HG03469 (cell line): ENCODE measurements around the gene FAM174A.

Experiments used
- ATAC-seq: cut with Tn5 transposase; IDR thresholded peaks from one replicate; pipeline ENCODE4 v1.9.1; 2021; ENCODE audit warnings: mild to moderate bottlenecking, moderate library complexity, moderate number of reproducible peaks; ENCODE audit not compliant: unreplicated experiment

The FAM174A gene

DNA sequence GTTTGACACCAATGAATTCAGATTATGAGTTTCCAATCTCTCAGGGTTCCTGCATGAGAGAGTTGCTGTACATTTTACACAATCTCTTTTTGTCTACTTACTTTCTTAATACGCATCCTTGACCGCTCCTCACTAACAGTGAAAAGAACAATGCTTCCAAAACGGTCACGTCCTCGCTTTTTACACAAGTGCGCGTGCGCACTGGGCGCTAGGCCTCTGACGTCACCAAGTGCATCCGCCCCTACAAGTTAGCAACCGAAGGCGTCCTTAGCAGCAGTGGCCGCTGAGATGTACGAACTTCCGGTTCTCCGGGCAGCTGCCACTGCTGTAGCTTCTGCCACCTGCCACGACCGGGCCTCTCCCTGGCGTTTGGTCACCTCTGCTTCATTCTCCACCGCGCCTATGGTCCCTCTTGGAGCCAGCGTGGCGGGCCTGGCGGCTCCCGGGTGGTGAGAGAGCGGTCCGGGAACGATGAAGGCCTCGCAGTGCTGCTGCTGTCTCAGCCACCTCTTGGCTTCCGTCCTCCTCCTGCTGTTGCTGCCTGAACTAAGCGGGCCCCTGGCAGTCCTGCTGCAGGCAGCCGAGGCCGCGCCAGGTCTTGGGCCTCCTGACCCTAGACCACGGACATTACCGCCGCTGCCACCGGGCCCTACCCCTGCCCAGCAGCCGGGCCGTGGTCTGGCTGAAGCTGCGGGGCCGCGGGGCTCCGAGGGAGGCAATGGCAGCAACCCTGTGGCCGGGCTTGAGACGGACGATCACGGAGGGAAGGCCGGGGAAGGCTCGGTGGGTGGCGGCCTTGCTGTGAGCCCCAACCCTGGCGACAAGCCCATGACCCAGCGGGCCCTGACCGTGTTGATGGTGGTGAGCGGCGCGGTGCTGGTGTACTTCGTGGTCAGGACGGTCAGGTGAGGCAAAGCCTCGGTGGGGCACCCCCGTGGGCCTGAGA lies at the start of gene FAM174A:
Gene FAM174A (plus strand): TSS at position 315 of the 946 bp plus-strand sequence. CDS start 157 bp downstream, at position 472.
- peak; percentile 97 for ATAC-seq

DNA sequence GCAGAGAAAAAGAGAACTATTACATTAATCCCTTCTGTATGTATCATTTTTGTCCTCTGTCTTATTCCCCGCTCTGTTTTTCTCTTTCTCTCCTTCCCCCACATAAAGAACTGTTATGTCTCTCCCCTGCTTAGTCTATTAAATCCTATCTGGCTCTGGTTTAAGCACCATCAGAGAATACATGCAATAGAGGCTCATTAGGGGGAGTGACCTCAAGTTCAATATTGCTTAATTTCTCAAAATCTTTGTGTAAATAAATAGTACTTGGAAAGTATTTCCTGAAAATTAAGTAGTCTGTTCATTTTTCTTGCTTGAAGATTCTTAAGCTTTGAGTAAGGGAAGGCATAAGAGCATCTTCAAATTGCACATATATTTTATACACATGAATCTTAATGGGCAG lies 41.2 kb upstream of the FAM174A start:
- no peak for ATAC-seq

- ATAC-seq: no peak
Measured at GRCh38 chr5:100496296-100496695, 38.9 kb upstream of the FAM174A start.

DNA sequence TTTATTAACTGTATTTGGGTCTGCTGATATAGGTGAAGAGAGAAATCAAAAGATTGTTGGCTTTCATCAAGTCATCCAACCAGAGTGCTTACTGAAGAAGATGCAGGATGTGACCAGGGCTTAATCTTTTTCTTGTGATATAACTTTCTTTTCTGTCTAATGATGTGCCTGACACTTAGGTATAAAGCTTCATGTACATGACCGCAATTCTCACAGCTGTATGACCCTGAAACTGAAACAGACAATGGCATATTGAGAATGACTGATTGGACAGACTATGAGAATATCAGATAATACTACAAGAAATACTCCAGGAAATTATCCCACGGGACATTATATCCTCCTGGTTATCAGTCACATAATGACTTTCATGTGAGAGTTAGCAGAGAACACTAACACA lies 32.5 kb upstream of the FAM174A start:
- ATAC-seq: no peak

- no peak for ATAC-seq
Measured at GRCh38 chr5:100505984-100506670, 29.0 kb upstream of the FAM174A start.

GRCh38 chr5:100516285-100516684 lies 18.9 kb upstream of the FAM174A start:
- no peak for ATAC-seq

DNA sequence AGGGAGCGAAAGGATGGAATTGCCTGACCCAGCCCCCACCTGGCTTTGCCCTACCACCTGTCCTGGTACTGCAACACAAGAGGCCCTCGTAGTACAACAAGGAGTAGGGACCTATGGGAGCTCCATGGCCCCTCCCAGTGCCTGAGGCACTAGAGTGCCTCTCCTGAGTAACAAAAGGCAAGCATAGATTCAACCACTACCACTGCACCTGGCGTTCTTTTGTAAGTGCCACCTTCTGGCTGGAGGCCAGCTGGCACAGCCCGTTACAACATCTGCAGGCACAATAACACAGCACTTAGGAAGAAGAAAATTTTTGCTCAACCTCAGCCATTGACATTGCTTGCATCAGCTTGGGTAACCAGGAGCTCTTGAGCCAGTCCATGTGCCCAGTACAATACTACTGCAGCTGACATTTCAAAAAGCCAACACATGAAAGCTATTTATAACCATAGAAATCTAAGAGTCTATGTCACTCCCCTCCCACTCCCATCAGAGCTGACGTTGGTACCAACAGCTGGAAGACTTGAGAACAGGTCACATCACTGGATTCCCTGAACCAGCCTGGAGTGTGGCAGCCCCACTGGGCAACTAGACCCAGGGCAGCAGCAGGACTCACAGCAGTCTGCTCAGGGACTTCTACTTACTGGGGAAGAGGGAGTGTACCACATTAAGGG lies 17.7 kb upstream of the FAM174A start:
- no peak for ATAC-seq

DNA sequence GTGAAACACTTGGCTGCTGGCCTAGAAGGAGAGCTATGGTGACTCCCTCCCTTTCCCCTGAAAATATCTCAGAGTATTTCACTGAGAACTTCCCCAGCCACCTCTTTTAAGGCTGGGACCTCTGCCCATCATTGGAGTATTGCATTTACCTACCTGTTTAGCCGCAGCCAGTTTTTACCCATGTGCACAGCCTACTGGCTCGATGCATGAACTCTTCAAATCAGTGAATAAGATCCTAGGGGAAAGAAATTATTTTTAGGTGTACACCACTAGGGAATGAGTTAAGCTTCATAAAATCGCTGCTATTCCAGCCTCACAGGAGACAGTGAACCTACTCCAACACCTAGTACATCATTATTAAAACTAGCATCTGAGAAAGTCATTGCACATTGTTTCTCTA lies 16.8 kb upstream of the FAM174A start:
- no peak for ATAC-seq

DNA sequence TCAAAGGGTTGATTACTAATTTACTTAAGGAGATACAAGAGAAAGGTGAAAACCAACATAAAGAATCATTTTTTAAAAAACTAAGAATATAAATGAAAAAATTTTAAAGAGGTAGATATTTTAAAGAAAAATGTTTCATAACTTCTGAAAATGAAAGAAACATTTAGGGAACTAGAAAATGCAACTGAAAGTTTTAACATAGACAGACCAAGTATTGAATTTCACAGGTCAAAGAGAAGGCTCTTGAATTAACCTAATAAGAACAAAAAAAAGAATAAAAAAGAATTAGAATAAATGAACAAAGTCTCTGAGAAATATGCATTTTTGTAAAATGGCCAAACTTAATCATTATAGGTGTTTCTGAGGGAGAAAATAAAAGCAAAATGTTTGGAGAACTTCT lies 16.1 kb upstream of the FAM174A start:
- ATAC-seq: no peak

DNA sequence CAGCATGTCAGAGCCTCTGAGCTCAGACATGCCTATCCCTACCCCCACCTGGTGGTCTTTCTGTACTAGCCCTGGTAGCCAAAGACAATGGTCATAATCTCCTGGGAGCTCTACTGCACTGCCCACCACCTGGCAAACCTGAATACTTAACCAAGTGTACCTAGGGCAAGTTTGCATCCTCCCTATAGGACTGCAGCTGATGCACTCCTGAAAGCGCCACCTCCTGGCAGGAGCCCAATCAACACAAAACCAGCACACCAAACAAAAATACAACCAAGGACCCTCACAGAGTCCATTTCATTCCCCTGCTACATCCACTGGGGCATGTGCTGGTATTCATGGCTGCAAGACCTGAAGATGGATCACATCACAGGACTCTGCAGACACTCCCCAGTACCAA lies 14.8 kb upstream of the FAM174A start:
- no peak for ATAC-seq

GRCh38 chr5:100537946-100538345 lies 2.8 kb downstream of the FAM174A start:
- ATAC-seq: no peak

DNA sequence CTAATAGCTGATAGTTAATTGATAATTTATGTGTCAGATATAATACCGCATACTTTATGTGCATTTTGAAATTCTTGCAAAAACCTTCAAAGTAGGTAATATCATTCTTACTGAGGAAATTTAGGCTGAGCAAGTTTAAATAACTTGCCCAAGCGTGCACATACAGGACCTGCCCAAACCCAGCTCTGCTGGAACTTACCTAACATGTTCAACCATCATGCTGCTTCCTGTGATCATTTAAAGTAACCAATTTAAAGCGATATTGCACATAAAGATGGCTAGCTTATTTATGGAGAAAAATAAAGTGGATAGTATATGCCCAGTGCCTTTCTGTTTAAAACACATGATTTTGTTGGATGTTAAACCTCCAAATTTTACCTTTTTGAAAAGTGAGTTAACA lies 4.3 kb downstream of the FAM174A start:
- no peak for ATAC-seq

DNA sequence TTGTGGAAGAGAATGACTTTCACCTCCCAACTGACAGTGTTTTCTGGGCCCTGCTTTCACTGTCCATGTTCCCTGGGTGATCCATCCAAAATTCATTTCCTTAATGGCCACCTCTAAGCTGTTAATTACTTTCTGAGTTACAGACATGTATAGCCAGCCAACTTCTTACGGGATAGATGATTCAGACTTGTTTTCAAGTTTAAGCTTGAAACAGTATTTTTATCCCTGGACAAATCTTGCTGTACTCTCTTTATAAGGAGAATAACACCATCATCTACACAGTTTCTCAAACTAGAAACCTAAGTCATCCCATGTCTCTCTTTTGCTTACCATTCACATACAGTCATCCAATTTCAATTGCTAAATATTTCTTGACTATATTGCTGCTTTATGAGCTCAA lies 6.9 kb downstream of the FAM174A start:
- ATAC-seq: no peak

- ATAC-seq: no peak
Measured at GRCh38 chr5:100546001-100546400, 10.8 kb downstream of the FAM174A start.

DNA sequence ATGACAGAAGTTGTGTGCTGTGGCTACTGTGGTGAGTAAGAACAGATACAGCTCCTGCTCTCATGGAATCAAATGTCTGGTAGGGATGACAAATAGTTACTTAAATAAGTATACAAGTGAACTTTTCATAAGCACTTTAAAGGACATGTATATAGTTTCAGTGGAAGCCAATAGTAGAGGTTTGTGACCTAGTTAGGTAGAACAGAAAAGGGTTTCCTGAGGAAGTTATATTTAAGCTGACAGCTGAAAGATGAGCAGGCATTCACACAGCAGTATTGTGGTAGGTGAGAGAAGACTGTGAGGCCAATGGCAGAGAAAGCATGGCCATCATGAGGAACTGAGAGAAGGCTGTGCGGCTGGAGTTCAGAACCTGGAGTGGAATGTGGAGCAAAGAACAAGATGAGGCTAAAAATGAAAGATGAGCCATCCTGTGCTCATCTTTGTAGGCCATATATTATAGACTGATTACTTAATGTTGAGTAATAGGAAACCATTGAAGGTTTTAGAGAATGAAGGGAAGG lies 15.4 kb downstream of the FAM174A start:
- ATAC-seq: peak; percentile 90

GRCh38 chr5:100551183-100551582 lies 16.0 kb downstream of the FAM174A start:
- ATAC-seq: no peak

- ATAC-seq: no peak
Measured at GRCh38 chr5:100553209-100553608, 18.0 kb downstream of the FAM174A start.

GRCh38 chr5:100560860-100561259 lies 25.7 kb downstream of the FAM174A start:
- ATAC-seq: no peak

- ATAC-seq: no peak
Measured at GRCh38 chr5:100562821-100563220, 27.6 kb downstream of the FAM174A start.

DNA sequence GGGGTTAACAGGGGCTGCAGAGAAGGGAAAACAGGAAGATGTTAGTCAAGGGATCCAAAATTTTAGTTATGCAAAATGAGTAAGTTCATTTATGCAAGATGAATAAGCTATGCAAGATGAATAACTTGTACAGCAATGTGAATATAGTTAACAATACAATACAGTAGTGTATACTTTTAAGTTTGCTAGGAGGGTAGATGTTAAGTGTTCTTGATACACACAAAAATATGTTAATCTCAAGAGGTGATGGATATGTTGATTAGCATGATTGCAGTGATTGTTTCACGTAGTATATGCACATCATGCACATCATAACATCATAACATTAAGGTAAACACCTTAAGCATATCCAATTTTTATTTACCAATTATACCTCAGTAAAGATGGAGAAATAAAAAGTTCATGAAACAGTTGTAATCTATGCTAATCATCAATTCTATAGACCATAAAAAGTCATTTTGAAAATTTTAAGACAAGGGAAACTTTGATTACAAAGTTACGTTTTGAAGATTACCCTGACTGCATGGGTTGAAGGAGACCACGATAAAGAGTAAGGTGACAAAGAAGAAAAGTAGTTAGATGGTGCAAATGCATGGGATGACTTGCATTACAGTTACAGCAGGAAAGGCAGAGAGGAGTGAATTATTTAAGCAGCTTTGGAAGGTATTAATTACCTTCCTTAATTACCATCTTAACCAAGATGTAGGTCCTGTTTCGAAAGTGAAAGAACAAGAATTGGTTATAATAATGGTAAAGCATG lies 31.4 kb downstream of the FAM174A start:
- no peak for ATAC-seq

DNA sequence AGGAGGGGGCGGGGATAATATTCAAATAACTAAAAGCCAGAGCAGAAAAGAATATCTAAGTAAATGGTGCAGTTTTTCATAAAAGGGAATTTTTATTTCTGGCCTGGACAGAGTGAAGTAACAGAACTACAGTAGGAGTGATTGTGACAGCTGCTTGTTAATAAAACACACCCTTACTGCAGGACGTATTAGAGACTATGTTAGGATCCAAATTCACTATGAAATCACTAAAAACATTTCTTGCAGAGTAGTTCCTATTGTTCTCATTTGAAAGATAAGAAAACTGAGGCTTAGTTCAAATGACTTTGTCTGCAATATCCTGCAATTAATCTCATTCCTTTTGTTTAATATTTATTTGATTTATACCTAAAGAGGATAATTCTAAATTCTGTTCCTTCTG lies 39.5 kb downstream of the FAM174A start:
- ATAC-seq: no peak
